WERI-Rb-1 (cell line): ENCODE results near the gene ZNF358.
A peak's percentile ranks its signal among the peaks of the same experiment; 100 is the strongest.

Source experiments
- DNase-seq: peaks from one replicate; pipeline ENCODE4 v3.0.0-alpha.2; 2020
- H3K27ac ChIP-seq: fragments of 250-450 bp; sonication (Bioruptor Pico); 2 replicates; pipeline ENCODE4 v1.5.1; 2020; ENCODE audit warnings: mild to moderate bottlenecking, moderate library complexity
- H3K27me3 ChIP-seq: fragments of 250-450 bp; sonication (Bioruptor Pico); 2 replicates; pipeline ENCODE4 v1.5.1; 2021; ENCODE audit warnings: mild to moderate bottlenecking, low read depth, moderate library complexity; ENCODE audit not compliant: insufficient read depth, severe bottlenecking
- H3K36me3 ChIP-seq: fragments of 250-450 bp; sonication (Bioruptor Pico); 2 replicates; pipeline ENCODE4 v1.5.1; 2020; ENCODE audit warnings: mild to moderate bottlenecking, moderate library complexity
- H3K4me3 ChIP-seq: 2 replicates; pipeline ENCODE4 v1.5.1; 2011; ENCODE audit warnings: low read depth, mild to moderate bottlenecking, control low read depth, low read length
- H3K9me3 ChIP-seq: fragments of 250-450 bp; sonication (Bioruptor Pico); 2 replicates; pipeline ENCODE4 v1.5.1; 2021; ENCODE audit warnings: mild to moderate bottlenecking, moderate library complexity; ENCODE audit not compliant: severe bottlenecking
- CTCF ChIP-seq: IDR thresholded peaks from 2 replicates; pipeline ENCODE4 v1.5.1; 2011; ENCODE audit warnings: low read depth, mild to moderate bottlenecking, control low read depth, inconsistent platforms, low read length

ZNF358 gene

GRCh38 chr19:7494416-7495098 lies 21.3 kb upstream of the ZNF358 start:
- H3K9me3 ChIP-seq = no peaks in the 10 kb centered on the region
- TF ChIP-seq CTCF = no peak
- no peak overlapping the region for H3K4me3 ChIP-seq
- H3K27me3 ChIP-seq = peaks cover 3% of the 10 kb centered on the region
- H3K27ac ChIP-seq = no peak overlapping the region
- no peaks in the 10 kb centered on the region for H3K36me3 ChIP-seq
- DNase-seq = peak; percentile 30

GRCh38 chr19:7497292-7497691 lies 18.6 kb upstream of the ZNF358 start:
- no peak overlapping the region for H3K27ac ChIP-seq
- TF ChIP-seq CTCF = peak; percentile 45; the same call in 1 of the 2 replicates
- no peak for DNase-seq
- H3K9me3 ChIP-seq = no peaks in the 10 kb centered on the region
- H3K4me3 ChIP-seq = no peak overlapping the region
- no peaks in the 10 kb centered on the region for H3K36me3 ChIP-seq
- H3K27me3 ChIP-seq = peaks cover 20% of the 10 kb centered on the region

- DNase-seq = peak; percentile 92
- peak; percentile 18; the same call in 1 of the 2 replicates for TF ChIP-seq CTCF
- H3K36me3 ChIP-seq = no peaks in the 10 kb centered on the region
- H3K4me3 ChIP-seq = peak overlapping the region; percentile 38
- peaks cover 20% of the 10 kb centered on the region for H3K27me3 ChIP-seq
- H3K27ac ChIP-seq = no peak overlapping the region
- H3K9me3 ChIP-seq = no peaks in the 10 kb centered on the region
Measured at GRCh38 chr19:7500811-7501450, 15.0 kb upstream of the ZNF358 start.

GRCh38 chr19:7502552-7502951 lies 13.4 kb upstream of the ZNF358 start:
- DNase-seq = no peak
- no peak overlapping the region for H3K27ac ChIP-seq
- H3K4me3 ChIP-seq = no peak overlapping the region

GRCh38 chr19:7504684-7505083 lies 11.2 kb upstream of the ZNF358 start:
- Histone ChIP-seq H3K4me3 (no peak overlapping the region), H3K9me3 (no peaks in the 10 kb centered on the region), H3K36me3 (no peaks in the 10 kb centered on the region), H3K27me3 (peaks cover 32% of the 10 kb centered on the region), H3K27ac (no peak overlapping the region)
- no peak for DNase-seq
- TF ChIP-seq CTCF = no peak

More at GRCh38 chr19:7502552-7502951, 13.4 kb upstream of the ZNF358 start:
- no peaks in the 10 kb centered on the region for H3K9me3 ChIP-seq
- peaks cover 17% of the 10 kb centered on the region for H3K27me3 ChIP-seq
- no peaks in the 10 kb centered on the region for H3K36me3 ChIP-seq
- TF ChIP-seq CTCF = no peak
